ENCODE measurements around the gene KATNIP. TPM values are rescaled to one million over a fixed set of nuclear protein-coding genes. Genes with fewer than 3 reads are reported as not detected.

Gene KATNIP
- total RNA-seq, 1 experiment from 2014 or later: 23.0 TPM

DNA sequence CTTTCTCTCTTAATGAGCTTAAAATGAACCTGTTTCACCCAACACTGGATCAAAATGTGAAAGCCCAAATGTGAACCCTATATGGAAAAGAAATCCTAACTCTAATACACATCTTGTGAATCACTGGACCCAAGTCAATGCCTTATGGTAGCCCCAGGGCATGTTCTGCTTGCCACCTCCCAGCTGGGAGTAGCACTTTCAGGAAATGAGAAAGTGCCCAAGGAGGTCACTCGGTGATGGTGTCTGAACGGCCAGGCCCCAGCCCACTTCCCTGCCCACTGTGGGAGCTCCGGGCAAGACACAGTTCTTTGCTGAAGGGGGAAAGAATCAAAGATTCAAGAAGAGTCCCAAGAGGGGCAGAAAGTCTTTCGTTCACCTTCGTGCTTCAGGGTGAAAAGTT lies 46.3 kb upstream of the KATNIP start:
- no peak for DNase-seq (ENCODE audit: low spot score)
- H3K4me1 Mint-ChIP-seq: no peaks in the 10 kb centered on the region
- POLR2A ChIA-PET: no interaction called here
- CTCF ChIA-PET: interaction anchor here (2.6 kb wide), 1 partner anchor 12 kb away, joined by 16 read pairs; no protein-coding TSS in a partner anchor
- TF ChIP-seq NFATC4 (CRISPR knock-in tag; IDR thresholded peaks at IDR 0.05) (no peak), ZNF232 (CRISPR knock-in tag; IDR thresholded peaks at IDR 0.05) (no peak), ZBTB21 (CRISPR knock-in tag; IDR thresholded peaks at IDR 0.05; ENCODE audit: borderline replicate concordance) (no peak), ZNF396 (CRISPR knock-in tag; IDR thresholded peaks at IDR 0.05; ENCODE audit: borderline replicate concordance) (no peak), CBFB (CRISPR knock-in tag; IDR thresholded peaks at IDR 0.05; ENCODE audit: low read depth) (no peak), ZNF671 (CRISPR knock-in tag; IDR thresholded peaks at IDR 0.05) (no peak), NR2C2 (CRISPR knock-in tag; IDR thresholded peaks at IDR 0.05) (no peak), RELA (CRISPR knock-in tag; IDR thresholded peaks at IDR 0.05; ENCODE audit: borderline replicate concordance) (no peak), ERG (CRISPR knock-in tag; IDR thresholded peaks at IDR 0.05) (no peak), FOXK1 (CRISPR knock-in tag; IDR thresholded peaks at IDR 0.05) (no peak), ATF2 (CRISPR knock-in tag; IDR thresholded peaks at IDR 0.05; ENCODE audit: borderline replicate concordance, low read depth) (no peak), TEAD4 (CRISPR knock-in tag; IDR thresholded peaks at IDR 0.05) (no peak), FOXP1 (CRISPR knock-in tag; IDR thresholded peaks at IDR 0.05; ENCODE audit: borderline replicate concordance) (no peak), STAT6 (CRISPR knock-in tag; conservative IDR thresholded peaks at IDR 0.05; ENCODE audit: low read depth) (no peak)
- TF ChIP-seq, protein P1, sequence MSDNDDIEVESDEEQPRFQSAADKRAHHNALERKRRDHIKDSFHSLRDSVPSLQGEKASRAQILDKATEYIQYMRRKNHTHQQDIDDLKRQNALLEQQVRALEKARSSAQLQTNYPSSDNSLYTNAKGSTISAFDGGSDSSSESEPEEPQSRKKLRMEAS (CRISPR knock-in tag; IDR thresholded peaks at IDR 0.05): no peak
- TF ChIP-seq, protein P2, sequence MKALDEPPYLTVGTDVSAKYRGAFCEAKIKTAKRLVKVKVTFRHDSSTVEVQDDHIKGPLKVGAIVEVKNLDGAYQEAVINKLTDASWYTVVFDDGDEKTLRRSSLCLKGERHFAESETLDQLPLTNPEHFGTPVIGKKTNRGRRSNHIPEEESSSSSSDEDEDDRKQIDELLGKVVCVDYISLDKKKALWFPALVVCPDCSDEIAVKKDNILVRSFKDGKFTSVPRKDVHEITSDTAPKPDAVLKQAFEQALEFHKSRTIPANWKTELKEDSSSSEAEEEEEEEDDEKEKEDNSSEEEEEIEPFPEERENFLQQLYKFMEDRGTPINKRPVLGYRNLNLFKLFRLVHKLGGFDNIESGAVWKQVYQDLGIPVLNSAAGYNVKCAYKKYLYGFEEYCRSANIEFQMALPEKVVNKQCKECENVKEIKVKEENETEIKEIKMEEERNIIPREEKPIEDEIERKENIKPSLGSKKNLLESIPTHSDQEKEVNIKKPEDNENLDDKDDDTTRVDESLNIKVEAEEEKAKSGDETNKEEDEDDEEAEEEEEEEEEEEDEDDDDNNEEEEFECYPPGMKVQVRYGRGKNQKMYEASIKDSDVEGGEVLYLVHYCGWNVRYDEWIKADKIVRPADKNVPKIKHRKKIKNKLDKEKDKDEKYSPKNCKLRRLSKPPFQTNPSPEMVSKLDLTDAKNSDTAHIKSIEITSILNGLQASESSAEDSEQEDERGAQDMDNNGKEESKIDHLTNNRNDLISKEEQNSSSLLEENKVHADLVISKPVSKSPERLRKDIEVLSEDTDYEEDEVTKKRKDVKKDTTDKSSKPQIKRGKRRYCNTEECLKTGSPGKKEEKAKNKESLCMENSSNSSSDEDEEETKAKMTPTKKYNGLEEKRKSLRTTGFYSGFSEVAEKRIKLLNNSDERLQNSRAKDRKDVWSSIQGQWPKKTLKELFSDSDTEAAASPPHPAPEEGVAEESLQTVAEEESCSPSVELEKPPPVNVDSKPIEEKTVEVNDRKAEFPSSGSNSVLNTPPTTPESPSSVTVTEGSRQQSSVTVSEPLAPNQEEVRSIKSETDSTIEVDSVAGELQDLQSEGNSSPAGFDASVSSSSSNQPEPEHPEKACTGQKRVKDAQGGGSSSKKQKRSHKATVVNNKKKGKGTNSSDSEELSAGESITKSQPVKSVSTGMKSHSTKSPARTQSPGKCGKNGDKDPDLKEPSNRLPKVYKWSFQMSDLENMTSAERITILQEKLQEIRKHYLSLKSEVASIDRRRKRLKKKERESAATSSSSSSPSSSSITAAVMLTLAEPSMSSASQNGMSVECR (CRISPR knock-in tag; IDR thresholded peaks at IDR 0.05; ENCODE audit: borderline replicate concordance): no peak
- TF ChIP-seq, protein P3, sequence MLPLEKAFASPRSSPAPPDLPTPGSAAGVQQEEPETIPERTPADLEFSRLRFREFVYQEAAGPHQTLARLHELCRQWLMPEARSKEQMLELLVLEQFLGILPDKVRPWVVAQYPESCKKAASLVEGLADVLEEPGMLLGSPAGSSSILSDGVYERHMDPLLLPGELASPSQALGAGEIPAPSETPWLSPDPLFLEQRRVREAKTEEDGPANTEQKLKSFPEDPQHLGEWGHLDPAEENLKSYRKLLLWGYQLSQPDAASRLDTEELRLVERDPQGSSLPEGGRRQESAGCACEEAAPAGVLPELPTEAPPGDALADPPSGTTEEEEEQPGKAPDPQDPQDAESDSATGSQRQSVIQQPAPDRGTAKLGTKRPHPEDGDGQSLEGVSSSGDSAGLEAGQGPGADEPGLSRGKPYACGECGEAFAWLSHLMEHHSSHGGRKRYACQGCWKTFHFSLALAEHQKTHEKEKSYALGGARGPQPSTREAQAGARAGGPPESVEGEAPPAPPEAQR (CRISPR knock-in tag; IDR thresholded peaks at IDR 0.05): no peak
- ATAC-seq: no peak
- no peak overlapping the region for H3K4me3 Mint-ChIP-seq
- H3K27me3 Mint-ChIP-seq (ENCODE audit: low read depth): no peaks in the 10 kb centered on the region
- no peaks in the 10 kb centered on the region for H3K9me3 Mint-ChIP-seq
- peaks cover 86% of the 10 kb centered on the region for H3K36me3 Mint-ChIP-seq
- no peak overlapping the region for H3K27ac Mint-ChIP-seq
